ENCODE data around the gene METTL22. TPM values are rescaled to one million over a fixed set of nuclear protein-coding genes. Genes with fewer than 3 reads are reported as not detected.

The METTL22 gene
- total RNA-seq, 2 experiments from 2014 or later = 28.7 to 30.2 TPM

DNA sequence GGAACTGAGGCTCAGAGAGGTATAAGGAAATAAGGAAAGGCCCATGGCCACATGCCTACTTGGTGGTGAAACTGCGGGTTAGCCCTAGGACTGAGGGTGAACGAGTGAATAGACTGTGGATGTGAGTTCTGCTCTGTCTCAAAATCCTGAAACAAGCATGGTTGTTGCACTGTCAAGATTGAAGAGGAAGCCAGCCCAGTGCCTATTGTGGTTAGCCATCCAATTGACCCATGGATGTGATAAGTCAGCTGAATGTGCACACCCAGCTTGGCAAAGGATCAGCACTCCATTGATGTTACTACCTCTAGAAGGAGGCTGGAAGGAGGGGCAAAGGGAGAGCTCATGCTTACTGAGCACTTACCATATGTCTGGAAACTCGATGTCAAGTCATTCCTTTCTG lies 35.6 kb upstream of the METTL22 start:
- ChIA-PET CTCF (no interaction called here), POLR2A (no interaction called here)
- no peaks in the 10 kb centered on the region for H3K9me3 Mint-ChIP-seq
- DNase-seq = no peak
- H3K4me1 Mint-ChIP-seq = peaks cover 3% of the 10 kb centered on the region
- no peak overlapping the region for H3K4me3 Mint-ChIP-seq
- peaks cover 35% of the 10 kb centered on the region for H3K27me3 Mint-ChIP-seq
- no peak overlapping the region for H3K27ac Mint-ChIP-seq
- H3K36me3 Mint-ChIP-seq (ENCODE audit: low read depth) = peaks cover 2% of the 10 kb centered on the region

GRCh38 chr16:8587065-8587464 lies 34.4 kb upstream of the METTL22 start:
- H3K4me1 Mint-ChIP-seq = no peaks in the 10 kb centered on the region
- no peak for DNase-seq
- ChIA-PET POLR2A (no interaction called here), CTCF (no interaction called here)
- H3K27ac Mint-ChIP-seq = no peak overlapping the region
- peaks cover 2% of the 10 kb centered on the region for H3K36me3 Mint-ChIP-seq (ENCODE audit: low read depth)
- peaks cover 33% of the 10 kb centered on the region for H3K27me3 Mint-ChIP-seq
- H3K4me3 Mint-ChIP-seq = no peak overlapping the region
- H3K9me3 Mint-ChIP-seq = no peaks in the 10 kb centered on the region

- no peak for DNase-seq
- no peaks in the 10 kb centered on the region for H3K4me1 Mint-ChIP-seq
- peaks cover 2% of the 10 kb centered on the region for H3K36me3 Mint-ChIP-seq (ENCODE audit: low read depth)
- ChIA-PET POLR2A (no interaction called here), CTCF (no interaction called here)
- no peaks in the 10 kb centered on the region for H3K9me3 Mint-ChIP-seq
- H3K4me3 Mint-ChIP-seq = no peak overlapping the region
- H3K27ac Mint-ChIP-seq = no peak overlapping the region
- peaks cover 33% of the 10 kb centered on the region for H3K27me3 Mint-ChIP-seq
These were observed 32.8 kb upstream of the METTL22 start for GRCh38 chr16:8588682-8589056.

DNA sequence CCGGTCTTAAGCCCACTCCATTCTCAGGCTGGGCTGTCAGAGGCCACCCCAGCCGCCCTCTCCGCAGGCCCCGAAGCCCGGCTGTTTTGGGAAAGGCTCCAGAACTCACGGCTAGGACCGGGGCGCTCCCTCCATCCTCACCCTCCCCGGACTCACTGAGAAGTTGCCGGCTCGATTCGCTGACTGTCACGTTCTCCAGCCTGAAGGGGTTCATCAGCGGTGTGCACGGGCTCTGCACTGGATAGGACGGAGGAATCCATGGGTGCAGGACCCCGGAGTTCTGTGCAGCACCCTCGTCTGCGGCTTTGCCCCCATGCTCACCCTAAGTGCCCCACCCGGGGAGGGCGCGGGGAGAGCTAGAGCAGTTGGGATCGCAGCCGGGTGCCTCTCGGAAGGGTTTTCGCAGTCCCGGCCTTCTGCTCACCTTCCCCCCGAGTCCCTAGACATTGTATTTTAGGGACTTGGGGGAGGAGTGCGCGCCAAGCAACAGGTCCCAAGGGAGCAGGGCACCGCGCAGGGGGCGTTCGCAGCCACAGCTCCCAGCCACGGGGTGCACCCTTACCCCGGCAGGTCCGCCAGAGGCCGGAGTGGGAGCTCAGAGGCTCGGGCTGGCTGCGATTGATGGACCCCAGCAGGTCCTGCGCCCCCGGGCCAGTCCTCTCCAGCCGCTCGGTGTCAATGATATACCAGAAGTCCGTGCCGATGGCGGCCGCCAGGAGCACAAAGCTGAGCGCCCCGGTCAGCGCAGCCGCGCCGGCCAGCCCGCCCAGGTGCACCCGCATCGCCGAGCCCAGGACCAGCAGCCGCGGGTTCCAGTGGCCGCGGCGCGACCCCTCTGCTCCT lies 32.2 kb upstream of the METTL22 start:
- Mint-ChIP-seq H3K4me3 (no peak overlapping the region), H3K4me1 (no peaks in the 10 kb centered on the region), H3K27ac (no peak overlapping the region), H3K36me3 (ENCODE audit: low read depth) (peaks cover 2% of the 10 kb centered on the region), H3K27me3 (peaks cover 33% of the 10 kb centered on the region), H3K9me3 (no peaks in the 10 kb centered on the region)
- POLR2A ChIA-PET = no interaction called here
- CTCF ChIA-PET = interaction anchor here (0.7 kb wide), 1 partner anchor 10 kb away, joined by 3 read pairs; no protein-coding TSS in a partner anchor
- DNase-seq = no peak

DNA sequence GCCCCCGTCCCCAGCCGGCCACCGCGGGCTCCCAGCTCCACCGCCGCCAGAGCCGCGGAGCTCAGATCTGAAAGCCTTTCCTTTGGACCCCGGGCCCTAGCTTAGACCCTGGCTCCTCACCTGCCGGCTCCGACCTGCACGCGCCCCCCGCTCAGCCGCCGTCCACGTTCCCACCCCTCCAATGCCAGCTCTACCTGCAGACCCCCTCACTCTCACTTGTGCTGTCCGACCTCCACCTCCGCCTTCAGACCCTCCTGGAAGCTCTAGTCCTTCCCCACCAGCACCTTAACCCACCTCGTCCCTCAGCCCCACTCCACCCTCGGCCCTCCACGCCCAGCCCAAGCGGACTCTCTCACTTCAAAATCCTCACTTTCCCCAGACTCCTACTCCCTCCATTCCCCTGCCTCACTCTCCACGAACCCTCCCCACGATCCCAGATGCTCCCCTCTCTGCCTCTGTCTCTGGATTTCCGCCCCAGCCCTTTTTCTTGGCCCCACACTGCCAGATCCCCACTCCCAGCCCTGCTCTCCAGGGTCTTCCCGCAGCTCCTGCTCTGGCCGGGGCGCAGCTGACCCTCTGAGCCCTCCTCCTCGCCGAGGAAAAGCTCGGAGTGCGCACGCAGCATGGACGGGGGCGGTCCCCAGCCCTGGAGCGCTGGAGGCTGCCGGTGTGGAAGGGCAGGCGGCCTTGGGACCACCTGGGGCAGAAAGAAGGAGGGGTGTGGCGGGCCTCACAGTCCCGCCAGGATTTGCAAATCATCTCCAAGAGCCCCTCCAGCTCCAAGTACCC lies 31.4 kb upstream of the METTL22 start, which contains the start of gene TMEM114:
TMEM114 (minus strand) TSS at position 612 of the 789 bp plus-strand sequence. CDS start 673 bp downstream, outside the sequence.
- ChIA-PET POLR2A (no interaction called here), CTCF (interaction anchor here (0.7 kb wide), 1 partner anchor 9 kb away, joined by 3 read pairs; no protein-coding TSS in a partner anchor)
- Mint-ChIP-seq H3K9me3 (no peaks in the 10 kb centered on the region), H3K36me3 (ENCODE audit: low read depth) (peaks cover 2% of the 10 kb centered on the region), H3K27me3 (peaks cover 33% of the 10 kb centered on the region), H3K4me3 (no peak within 1 kb of the TSS), H3K4me1 (no peaks in the 10 kb centered on the region), H3K27ac (no peak within 1 kb of the TSS)
- no peak for DNase-seq

DNA sequence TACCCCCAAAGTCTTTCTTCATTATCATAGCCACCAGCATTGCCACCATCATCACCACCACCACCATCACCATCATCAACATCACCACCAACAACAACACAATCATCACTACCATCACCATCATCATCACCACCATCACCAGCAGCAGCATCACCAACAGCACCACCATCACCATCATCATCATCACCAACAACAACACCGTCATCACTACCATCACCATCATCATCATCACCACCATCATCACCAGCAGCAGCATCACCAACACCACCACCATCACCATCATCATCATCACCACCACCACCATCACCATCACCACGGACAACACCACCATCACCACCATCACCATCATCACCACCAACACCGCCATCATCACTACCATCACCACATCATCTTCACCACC lies 30.7 kb upstream of the METTL22 start:
- Mint-ChIP-seq H3K4me1 (no peaks in the 10 kb centered on the region), H3K36me3 (ENCODE audit: low read depth) (peaks cover 2% of the 10 kb centered on the region), H3K27me3 (peaks cover 33% of the 10 kb centered on the region), H3K4me3 (no peak overlapping the region), H3K27ac (no peak overlapping the region), H3K9me3 (no peaks in the 10 kb centered on the region)
- DNase-seq = no peak
- CTCF ChIA-PET = no interaction called here
- POLR2A ChIA-PET = no interaction called here

GRCh38 chr16:8591451-8591850 lies 30.0 kb upstream of the METTL22 start:
- peaks cover 30% of the 10 kb centered on the region for H3K27me3 Mint-ChIP-seq
- CTCF ChIA-PET = no interaction called here
- no peak overlapping the region for H3K4me3 Mint-ChIP-seq
- no peak overlapping the region for H3K27ac Mint-ChIP-seq
- no peaks in the 10 kb centered on the region for H3K4me1 Mint-ChIP-seq
- H3K9me3 Mint-ChIP-seq = no peaks in the 10 kb centered on the region
- no peak for DNase-seq
- POLR2A ChIA-PET = no interaction called here
- H3K36me3 Mint-ChIP-seq (ENCODE audit: low read depth) = peaks cover 2% of the 10 kb centered on the region

- DNase-seq = no peak
- Mint-ChIP-seq H3K9me3 (no peaks in the 10 kb centered on the region), H3K27me3 (peaks cover 8% of the 10 kb centered on the region), H3K36me3 (ENCODE audit: low read depth) (peaks cover 2% of the 10 kb centered on the region), H3K4me1 (no peaks in the 10 kb centered on the region), H3K4me3 (no peak overlapping the region), H3K27ac (no peak overlapping the region)
- POLR2A ChIA-PET = no interaction called here
- CTCF ChIA-PET = interaction anchor here (0.6 kb wide), 1 partner anchor 231 kb away, joined by 4 read pairs; no protein-coding TSS in a partner anchor
These were observed 27.3 kb upstream of the METTL22 start for GRCh38 chr16:8594149-8594666.

DNA sequence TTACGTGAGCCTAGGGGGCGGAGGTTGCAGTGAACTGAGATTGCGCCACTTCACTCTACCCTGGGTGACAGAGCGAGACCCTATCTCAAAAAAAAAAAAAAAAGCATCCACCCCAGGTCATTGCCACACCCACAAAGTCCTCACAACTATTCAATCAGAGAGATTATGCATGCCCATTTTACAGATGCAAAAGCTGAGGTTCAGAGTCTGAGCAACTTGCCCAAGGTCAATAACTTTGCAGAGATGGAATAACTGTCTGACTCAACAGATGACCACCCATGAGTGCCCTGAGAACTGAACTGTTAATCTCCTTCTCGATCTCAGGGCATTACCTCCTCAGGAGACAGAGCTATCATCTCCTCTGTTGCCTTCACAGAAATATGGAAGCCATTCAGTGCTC lies 25.7 kb upstream of the METTL22 start:
- ChIA-PET CTCF (no interaction called here), POLR2A (no interaction called here)
- H3K4me1 Mint-ChIP-seq = no peaks in the 10 kb centered on the region
- DNase-seq = no peak
- no peaks in the 10 kb centered on the region for H3K36me3 Mint-ChIP-seq (ENCODE audit: low read depth)
- H3K27ac Mint-ChIP-seq = no peak overlapping the region
- H3K9me3 Mint-ChIP-seq = no peaks in the 10 kb centered on the region
- H3K4me3 Mint-ChIP-seq = no peak overlapping the region
- no peaks in the 10 kb centered on the region for H3K27me3 Mint-ChIP-seq

DNA sequence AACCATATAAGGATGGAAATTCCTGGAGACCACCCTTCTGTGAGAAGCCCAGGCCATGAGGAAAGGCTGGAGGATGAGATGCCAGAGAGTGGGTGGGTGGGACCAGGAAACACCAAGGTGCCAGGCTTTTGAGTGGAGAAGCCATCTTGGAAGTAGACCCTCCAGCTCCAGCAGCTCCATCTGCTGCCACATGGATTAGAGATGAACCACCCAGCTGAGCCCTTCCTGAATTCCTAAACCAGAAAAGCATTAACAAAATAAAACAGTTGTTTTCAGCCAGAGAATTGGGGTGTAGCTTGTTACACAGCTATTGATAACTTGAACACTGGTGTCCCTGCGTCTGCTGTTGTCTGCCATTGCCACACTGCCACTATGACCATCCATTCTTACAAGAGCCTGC lies 24.9 kb upstream of the METTL22 start:
- Mint-ChIP-seq H3K4me1 (no peaks in the 10 kb centered on the region), H3K36me3 (ENCODE audit: low read depth) (no peaks in the 10 kb centered on the region), H3K27me3 (no peaks in the 10 kb centered on the region), H3K27ac (no peak overlapping the region), H3K9me3 (no peaks in the 10 kb centered on the region), H3K4me3 (no peak overlapping the region)
- no peak for DNase-seq
- ChIA-PET CTCF (interaction anchor here (0.6 to 1.4 kb wide), 3 partner anchors 13 to 197 kb away, joined by 3 to 4 read pairs (median 3); partner anchors contain the start of gene METTL22), POLR2A (no interaction called here)

- Mint-ChIP-seq H3K27me3 (peaks cover 6% of the 10 kb centered on the region), H3K4me1 (no peaks in the 10 kb centered on the region), H3K4me3 (no peak overlapping the region), H3K27ac (no peak overlapping the region), H3K9me3 (no peaks in the 10 kb centered on the region), H3K36me3 (ENCODE audit: low read depth) (no peaks in the 10 kb centered on the region)
- ChIA-PET CTCF (no interaction called here), POLR2A (no interaction called here)
- DNase-seq = no peak
These were observed 21.2 kb upstream of the METTL22 start for GRCh38 chr16:8600144-8600775.

DNA sequence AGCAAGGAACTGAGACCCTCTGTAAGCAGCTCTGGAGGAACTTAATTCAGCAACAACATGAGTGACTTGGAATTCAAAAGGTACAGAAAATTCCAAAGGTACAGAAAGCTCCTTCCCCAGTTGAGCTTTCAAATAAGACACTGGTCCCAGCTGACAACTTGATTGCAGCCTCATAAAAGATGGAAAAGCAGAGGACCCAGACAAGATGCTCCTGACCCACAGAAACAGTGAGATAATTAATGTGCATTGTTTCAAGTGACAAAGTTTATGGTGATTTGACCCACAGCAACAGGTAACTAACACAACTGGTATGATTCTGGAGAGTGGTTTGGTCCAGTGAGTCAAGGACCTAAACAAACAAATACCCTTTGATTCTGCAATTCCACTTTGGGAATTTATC lies 15.9 kb upstream of the METTL22 start:
- ChIA-PET CTCF (interaction anchor here (1.2 kb wide), 1 partner anchor 31 kb away, joined by 3 read pairs; no protein-coding TSS in a partner anchor), POLR2A (no interaction called here)
- Mint-ChIP-seq H3K4me1 (no peaks in the 10 kb centered on the region), H3K27ac (no peak overlapping the region), H3K4me3 (no peak overlapping the region), H3K36me3 (ENCODE audit: low read depth) (no peaks in the 10 kb centered on the region), H3K9me3 (no peaks in the 10 kb centered on the region), H3K27me3 (peaks cover 14% of the 10 kb centered on the region)
- no peak for DNase-seq

DNA sequence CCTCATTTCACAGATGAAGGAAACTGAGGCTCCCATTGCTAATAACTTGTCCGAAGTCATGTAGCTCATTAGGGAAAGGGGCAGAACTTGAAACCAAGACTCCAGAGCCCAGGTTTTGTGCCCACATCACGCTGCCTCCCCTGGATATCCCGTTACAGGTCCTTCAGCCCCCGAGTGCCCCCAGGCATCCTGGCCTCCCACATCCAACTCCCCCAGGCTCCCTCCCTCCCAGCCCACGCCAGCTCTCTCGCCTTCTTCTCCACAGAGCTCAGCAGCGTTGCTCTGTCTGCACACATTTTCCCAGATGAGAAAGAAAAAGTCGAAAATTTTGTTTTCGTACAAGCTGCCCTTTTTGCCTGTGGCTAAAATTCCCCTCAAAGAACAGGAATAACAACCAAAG lies 14.3 kb upstream of the METTL22 start:
- H3K27ac Mint-ChIP-seq = no peak overlapping the region
- DNase-seq = no peak
- CTCF ChIA-PET = interaction anchor here (0.7 to 1.0 kb wide), 2 partner anchors 9 to 23 kb away, joined by 3 read pairs; no protein-coding TSS in a partner anchor
- H3K4me3 Mint-ChIP-seq = no peak overlapping the region
- POLR2A ChIA-PET = no interaction called here
- peaks cover 14% of the 10 kb centered on the region for H3K27me3 Mint-ChIP-seq
- H3K9me3 Mint-ChIP-seq = no peaks in the 10 kb centered on the region
- H3K4me1 Mint-ChIP-seq = no peaks in the 10 kb centered on the region
- no peaks in the 10 kb centered on the region for H3K36me3 Mint-ChIP-seq (ENCODE audit: low read depth)

Data from activated CD4-positive, alpha-beta T cell treated with anti-CD3 and anti-CD28 coated beads, Interleukin-2, amount 10 ng/mL, durations not matched to agents 7 days and 5 days (primary cell).